Measurements from ENCODE around the gene TMEM132C. TPM values are rescaled to one million over a fixed set of nuclear protein-coding genes. Genes with fewer than 3 reads are reported as not detected.

TMEM132C gene
- total and polyA plus RNA-seq, 11 donors = 0.05 to 5.9 (median 0.85) TPM

DNA sequence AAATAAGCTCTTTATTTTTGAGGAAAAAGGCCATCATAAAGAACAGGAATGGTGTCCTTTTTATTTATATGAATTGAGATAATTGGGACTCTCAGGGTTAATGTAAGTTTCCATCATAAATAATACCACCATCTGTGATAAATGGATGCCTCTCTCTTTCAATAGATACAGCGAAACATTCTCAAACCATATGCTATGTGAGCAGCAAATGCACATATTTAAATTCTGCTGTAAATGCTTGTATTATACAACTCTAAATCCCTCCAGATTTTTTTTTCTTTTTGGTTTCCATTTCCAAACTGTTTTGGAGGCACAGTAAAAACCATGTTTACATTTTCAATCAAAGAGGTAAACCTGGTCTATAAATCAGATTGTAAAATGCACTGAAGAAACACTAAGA is 132.3 kb downstream of the TMEM132C start:
- H3K27ac ChIP-seq = no peak overlapping the region
- H3K27me3 ChIP-seq = peaks cover 0 to 7% (median 0%) of the 10 kb centered on the region in 9 donors
- intact Hi-C loops (cut with DNase I) = no loop called here
- 74 to 88% (median 82%) methylated on average over 1 of the region's 1 CpG for WGBS, 4 donors
- peaks cover 0 to 6% (median 0%) of the 10 kb centered on the region in 12 donors for H3K9me3 ChIP-seq
- H3K36me3 ChIP-seq = no peaks in the 10 kb centered on the region
- TF ChIP-seq, protein P1, sequence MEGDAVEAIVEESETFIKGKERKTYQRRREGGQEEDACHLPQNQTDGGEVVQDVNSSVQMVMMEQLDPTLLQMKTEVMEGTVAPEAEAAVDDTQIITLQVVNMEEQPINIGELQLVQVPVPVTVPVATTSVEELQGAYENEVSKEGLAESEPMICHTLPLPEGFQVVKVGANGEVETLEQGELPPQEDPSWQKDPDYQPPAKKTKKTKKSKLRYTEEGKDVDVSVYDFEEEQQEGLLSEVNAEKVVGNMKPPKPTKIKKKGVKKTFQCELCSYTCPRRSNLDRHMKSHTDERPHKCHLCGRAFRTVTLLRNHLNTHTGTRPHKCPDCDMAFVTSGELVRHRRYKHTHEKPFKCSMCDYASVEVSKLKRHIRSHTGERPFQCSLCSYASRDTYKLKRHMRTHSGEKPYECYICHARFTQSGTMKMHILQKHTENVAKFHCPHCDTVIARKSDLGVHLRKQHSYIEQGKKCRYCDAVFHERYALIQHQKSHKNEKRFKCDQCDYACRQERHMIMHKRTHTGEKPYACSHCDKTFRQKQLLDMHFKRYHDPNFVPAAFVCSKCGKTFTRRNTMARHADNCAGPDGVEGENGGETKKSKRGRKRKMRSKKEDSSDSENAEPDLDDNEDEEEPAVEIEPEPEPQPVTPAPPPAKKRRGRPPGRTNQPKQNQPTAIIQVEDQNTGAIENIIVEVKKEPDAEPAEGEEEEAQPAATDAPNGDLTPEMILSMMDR (IDR thresholded peaks at IDR 0.05) = no peak
- no peak for TF ChIP-seq POLR2A (IDR thresholded peaks at IDR 0.05)
- H3K4me1 ChIP-seq = no peaks in the 10 kb centered on the region
- no peak overlapping the region for H3K4me3 ChIP-seq
- DNase-seq (no peak), ATAC-seq (no peak)

DNA sequence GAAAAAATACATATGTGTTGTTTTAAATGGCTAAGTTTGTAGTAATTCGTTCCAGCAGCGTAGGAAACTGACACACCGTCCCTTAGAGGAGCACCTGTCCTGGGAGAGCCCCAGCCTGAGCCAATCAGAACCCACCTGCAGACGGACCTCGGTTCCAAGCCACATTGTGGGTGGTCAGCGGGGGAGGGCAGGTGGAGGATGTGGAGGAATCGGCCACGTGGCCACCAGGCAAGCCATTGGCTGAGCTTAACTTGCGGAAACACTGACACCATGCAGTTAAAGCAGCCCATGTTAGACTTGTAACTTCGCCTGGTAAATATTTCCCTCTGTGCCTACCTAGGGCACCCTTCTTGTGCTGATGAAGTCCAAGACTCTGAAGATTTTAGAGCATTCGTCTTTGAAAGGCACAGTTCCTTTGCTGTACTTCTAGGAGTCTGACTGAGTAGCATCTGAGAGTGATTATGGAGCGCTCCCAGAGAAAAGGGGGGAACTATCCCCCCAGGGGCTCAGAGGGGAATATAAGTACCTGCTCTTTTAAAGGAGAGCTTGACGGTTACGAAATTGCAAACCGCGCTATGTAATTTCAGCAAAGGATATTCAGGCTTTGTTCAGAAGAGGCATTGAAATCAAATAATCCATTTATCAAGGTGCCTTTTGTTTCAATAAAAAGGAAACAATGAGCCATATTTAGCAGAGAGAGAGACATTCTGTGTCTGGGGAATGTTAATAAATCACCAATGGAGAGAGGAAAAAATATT is 135.7 kb downstream of the TMEM132C start:
- H3K36me3 ChIP-seq = no peaks in the 10 kb centered on the region
- ATAC-seq = no peak
- intact Hi-C loops (cut with DNase I) = no loop called here
- DNase-seq = no peak
- WGBS, 4 donors = 56 to 61% (median 60%) methylated on average over 16 of the region's 16 CpGs
- H3K9me3 ChIP-seq = no peaks in the 10 kb centered on the region
- peaks cover 0 to 10% (median 0%) of the 10 kb centered on the region in 9 donors for H3K27me3 ChIP-seq
- no peak overlapping the region for H3K4me3 ChIP-seq
- no peaks in the 10 kb centered on the region for H3K4me1 ChIP-seq
- TF ChIP-seq, protein P1 (IDR thresholded peaks at IDR 0.05) = no peak
- TF ChIP-seq POLR2A (IDR thresholded peaks at IDR 0.05) = no peak
- H3K27ac ChIP-seq = no peak overlapping the region

DNA sequence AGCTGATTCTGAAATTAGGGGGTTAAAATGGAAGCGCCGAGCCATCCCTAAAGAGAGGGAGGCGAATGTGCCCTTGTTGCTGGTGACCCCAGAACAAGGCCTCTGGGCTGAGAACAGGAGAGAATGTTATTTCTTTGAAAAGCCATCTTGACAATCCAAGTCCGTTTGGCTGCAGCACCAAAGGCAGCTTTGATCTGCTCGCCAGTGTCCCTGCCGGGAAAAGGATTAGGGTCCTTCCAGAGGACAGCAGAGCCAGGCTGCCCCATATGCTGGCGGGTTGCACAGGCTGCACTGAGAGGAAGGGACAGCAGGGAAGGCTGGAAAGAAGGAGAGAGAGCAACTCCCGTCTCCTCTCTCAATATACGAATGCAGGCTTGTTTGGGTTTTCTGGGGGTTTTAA is 141.7 kb downstream of the TMEM132C start:
- ATAC-seq (no peak), DNase-seq (no peak)
- Histone ChIP-seq H3K9me3 (no peaks in the 10 kb centered on the region), H3K27ac (no peak overlapping the region), H3K36me3 (no peaks in the 10 kb centered on the region), H3K27me3 (peaks cover 0 to 7% (median 0%) of the 10 kb centered on the region in 9 donors), H3K4me3 (no peak overlapping the region), H3K4me1 (no peaks in the 10 kb centered on the region)
- intact Hi-C loops (cut with DNase I) = no loop called here
- 34 to 47% (median 46%) methylated on average over 9 of the region's 9 CpGs for WGBS, 4 donors
- TF ChIP-seq, protein P1 (IDR thresholded peaks at IDR 0.05) = no peak

DNA sequence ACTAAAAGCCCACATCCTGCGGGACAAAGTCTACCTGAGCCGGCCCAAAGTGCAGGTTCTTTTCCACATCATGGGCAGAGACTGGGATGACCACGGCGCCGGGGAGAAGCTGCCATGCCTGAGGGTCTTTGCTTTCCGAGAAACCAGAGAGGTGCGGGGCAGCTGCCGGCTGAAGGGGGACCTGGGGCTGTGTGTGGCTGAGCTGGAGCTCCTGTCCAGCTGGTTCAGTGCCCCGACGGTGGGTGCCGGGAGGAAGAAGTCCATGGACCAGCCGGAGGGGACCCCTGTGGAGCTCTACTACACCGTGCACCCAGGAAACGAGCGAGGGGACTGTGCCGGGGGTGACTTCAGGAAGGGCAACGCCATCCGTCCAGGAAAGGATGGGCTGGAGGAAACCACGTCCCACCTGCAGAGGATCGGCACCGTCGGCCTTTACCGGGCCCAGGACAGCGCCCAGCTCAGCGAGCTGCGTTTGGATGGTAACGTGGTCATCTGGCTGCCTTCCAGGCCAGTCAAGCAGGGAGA is 148.1 kb downstream of the TMEM132C start:
- intact Hi-C loops (cut with DNase I) = no loop called here
- DNase-seq (no peak), ATAC-seq (no peak)

More for the DNA sequence above, 148.1 kb downstream of the TMEM132C start:
- TF ChIP-seq POLR2A (IDR thresholded peaks at IDR 0.05) = no peak
- TF ChIP-seq, protein P1 (IDR thresholded peaks at IDR 0.05) = no peak
- Histone ChIP-seq H3K4me1 (peaks cover 0 to 5% (median 0%) of the 10 kb centered on the region in 12 donors), H3K9me3 (peaks cover 0 to under 1% (median 0%) of the 10 kb centered on the region in 12 donors), H3K36me3 (no peaks in the 10 kb centered on the region), H3K27ac (no peak overlapping the region), H3K4me3 (no peak overlapping the region), H3K27me3 (no peaks in the 10 kb centered on the region)
- WGBS, 4 donors = 84 to 94% (median 88%) methylated on average over 16 to 27 of the region's 27 CpGs

All from heart left ventricle (tissue), 16 donors.